COLO829 (cell line): Measurements from ENCODE around the gene MLC1.
"Not testable (repeated sequence)": the region's sequence is repeated elsewhere in the genome, so short reads cannot be mapped to it uniquely, and the experiment has no call there.

Source experiments
- DNase-seq: peaks from one replicate; pipeline ENCODE4 v3.0.0; 2012; ENCODE audit warnings: low spot score

The MLC1 gene

DNA sequence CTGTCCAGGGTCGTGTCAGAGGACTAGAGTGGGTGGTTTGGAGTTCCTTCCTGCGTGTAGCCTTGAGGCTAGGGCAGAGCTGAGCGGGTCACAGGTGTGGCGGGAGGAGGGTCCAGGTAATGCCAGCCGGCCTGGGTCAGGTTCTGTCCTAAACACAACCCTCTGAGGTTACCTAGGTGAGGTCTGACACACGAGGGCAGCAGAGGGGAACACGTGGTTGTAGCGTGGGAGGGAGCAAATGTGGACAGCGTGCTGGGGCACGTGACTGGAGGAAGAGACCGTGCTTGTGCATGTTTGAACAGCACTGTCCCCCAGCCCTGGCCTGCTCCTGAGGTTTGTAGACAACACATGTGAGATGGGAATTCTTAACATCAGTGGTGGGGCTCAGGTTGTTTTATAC is 17.7 kb upstream of the MLC1 start:
- DNase-seq: peak; percentile 43

DNA sequence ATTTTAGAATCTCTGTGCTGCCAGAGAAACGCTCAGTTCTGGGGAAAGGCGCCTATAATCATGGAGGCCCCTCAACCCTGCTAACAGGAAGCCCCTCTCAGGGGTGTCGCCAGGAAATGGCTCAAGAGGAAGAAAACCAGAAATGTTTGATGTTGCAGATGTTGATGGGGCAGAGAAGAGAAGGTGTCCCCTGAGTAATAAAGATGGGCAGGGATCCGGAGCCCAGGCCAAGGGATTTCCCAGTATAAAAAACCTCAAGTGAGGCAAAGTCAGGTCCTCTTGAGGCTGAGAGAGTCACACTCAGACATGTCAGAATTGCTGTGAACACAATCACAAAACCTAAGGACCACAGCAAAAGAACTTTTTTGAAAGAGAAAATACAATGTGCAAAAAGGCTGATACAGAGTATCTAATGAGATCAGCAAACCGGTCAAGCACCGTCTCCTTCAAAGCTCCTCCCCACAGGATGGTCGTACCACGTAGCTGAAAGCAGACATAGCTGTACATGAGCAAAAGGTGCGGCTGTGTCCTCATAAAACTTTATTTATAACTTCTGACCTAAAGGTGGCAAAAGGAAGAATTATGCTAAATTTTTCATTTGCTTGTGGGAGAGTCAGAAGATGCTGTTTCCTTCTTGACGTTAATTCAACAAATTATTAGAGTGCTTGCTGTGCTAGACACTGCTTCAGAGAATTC is 16.8 kb upstream of the MLC1 start:
- no peak for DNase-seq

GRCh38 chr22:50098052-50098451 is 12.8 kb upstream of the MLC1 start:
- no peak for DNase-seq

DNA sequence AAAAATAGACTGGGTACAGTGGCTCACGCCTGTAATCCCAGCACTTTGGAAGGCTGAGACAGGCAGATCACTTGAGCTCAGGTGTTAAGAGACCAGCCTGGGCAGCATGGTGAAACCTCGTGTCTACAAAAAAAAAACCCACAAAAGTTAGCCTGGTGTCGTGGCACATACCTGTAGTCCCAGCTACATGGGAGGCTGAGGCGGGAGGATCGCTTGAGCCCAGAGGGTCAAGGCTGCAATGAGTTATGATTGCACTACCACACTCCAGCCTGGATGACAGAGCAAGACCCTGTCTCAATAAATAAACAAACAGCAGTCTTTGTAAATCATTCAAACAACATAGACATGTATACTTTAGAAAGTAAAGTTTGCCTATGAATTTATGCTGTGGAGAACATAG is 7.1 kb upstream of the MLC1 start:
- DNase-seq: no peak

- no peak for DNase-seq
Measured at GRCh38 chr22:50091092-50091768, 6.0 kb upstream of the MLC1 start.

GRCh38 chr22:50090412-50090714 is 5.1 kb upstream of the MLC1 start:
- DNase-seq: no peak

GRCh38 chr22:50089682-50090411 is 4.6 kb upstream of the MLC1 start, which contains the start of gene MOV10L1:
Gene MOV10L1 (plus strand): TSS chr22:50090006. CDS start chr22:50090089, 83 bp downstream.
- no peak for DNase-seq

DNA sequence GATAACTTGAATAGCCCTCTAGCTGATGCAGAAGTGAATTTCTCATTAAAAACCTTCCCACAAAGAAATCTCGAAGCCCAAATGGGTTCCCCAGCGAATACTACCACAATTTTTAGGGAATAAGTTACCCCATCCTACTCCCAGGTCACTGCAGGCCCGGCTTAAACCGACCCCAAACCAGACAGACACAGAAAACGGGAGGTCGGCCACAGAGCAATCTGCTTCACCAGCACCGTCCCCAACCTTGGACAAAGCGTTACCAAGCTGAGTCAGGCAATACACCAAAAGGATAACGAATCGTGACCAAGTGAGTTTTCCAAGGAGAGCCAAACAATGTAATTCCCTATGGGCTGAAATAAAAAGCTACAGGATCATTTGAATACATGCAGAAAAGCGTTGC is 4.0 kb upstream of the MLC1 start:
- no peak for DNase-seq

GRCh38 chr22:50088096-50088495 is 2.9 kb upstream of the MLC1 start:
- no peak for DNase-seq

DNA sequence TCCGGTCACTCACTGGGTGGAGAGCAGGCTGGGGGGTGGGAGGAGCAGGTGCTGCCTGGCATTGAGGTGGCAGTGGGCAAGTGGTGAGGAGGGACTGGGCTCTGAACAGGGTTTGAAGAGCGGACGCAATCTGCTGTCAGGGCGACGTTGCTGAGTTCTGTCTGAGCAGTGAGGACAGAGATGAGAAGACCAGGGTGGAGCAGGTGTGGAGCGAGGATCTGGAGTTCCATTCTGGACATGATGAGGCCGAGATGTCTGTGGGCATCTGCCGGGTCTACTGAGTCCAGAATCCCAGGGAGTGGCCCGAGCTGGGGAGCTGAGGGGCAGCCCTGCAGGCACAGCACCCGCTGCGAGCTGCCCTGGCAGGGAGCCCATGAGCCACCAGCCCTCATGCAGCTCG is 2.4 kb upstream of the MLC1 start:
- no peak for DNase-seq

GRCh38 chr22:50086975-50087374 is 1.7 kb upstream of the MLC1 start:
- not testable (repeated sequence) for DNase-seq

GRCh38 chr22:50086526-50086925 is 1.3 kb upstream of the MLC1 start:
- DNase-seq: no peak

GRCh38 chr22:50084614-50085021 is 608 bp downstream of the MLC1 start:
- no peak for DNase-seq

- DNase-seq: no peak
Measured at GRCh38 chr22:50084080-50084477, 1.1 kb downstream of the MLC1 start.

DNA sequence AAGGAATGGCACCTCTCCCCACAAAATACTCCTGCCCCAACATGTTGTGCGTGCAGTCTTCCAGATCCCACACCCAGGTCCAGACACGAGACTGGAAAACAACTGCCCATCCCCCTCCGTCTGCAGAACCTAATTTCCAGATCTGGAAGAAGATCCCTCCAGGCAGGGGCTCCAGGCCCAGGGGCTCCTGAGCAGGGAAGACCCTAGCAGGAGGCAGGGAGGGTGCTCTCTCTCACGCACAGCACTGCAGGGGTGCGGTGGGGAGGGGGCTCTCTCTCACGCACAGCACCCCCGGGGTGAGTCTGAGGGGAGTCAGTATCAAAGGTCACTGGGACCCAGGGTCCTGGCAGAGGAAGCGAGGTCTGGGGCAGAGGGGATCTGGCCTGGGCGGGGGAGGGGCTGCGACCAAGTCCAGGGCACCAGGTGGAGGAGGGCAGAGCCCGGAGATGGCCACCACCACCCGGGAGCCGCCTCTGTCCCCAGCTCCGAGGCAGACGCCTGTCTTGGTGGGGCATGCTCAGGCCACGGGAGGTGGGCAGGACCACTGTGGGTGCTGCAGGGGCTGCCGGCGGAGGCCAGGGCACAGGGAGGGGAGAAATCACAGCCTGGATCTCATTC is 1.7 kb downstream of the MLC1 start:
- DNase-seq: no peak

GRCh38 chr22:50082961-50083461 is 2.2 kb downstream of the MLC1 start:
- DNase-seq: no peak

- DNase-seq: no peak
Measured at GRCh38 chr22:50082197-50082715, 3.0 kb downstream of the MLC1 start.

DNA sequence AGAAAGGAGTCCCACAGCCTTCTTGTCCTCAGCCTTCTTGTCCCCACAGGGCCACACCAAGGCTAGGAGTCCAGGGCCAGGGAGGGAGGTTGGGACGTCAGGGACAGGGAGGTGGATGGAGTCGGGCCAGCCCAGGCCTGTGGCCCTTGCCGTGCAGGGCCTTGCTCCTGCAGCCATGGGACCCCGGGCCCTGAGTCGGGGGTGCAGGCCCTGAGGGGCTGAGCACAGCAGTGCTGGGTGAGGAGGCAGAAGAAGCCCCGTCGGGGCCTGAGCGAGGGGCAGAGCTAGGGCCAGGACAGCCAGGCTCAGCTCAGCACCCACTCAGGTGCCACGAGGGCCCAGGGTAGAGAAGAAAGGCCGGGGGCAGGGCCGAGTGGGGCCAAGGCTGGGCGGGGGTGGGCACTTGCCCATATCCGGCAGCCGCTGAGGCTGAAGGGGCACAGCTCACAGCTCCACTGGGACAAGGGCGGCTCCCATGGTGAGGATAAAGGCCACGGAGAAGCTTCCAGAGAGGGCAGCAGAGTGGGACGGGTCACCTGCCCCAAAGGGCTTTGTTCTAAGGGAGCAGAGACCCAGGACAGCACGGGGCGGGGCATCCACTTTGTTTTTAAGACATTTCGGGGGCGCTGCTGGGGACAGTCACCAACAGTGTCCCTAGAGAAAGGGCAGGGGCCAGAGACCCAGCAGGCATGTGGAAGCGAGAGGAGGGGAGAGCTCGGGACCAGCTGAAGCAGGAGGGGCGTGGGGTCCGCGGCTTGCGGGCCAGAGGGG is 3.6 kb downstream of the MLC1 start:
- no peak for DNase-seq

DNA sequence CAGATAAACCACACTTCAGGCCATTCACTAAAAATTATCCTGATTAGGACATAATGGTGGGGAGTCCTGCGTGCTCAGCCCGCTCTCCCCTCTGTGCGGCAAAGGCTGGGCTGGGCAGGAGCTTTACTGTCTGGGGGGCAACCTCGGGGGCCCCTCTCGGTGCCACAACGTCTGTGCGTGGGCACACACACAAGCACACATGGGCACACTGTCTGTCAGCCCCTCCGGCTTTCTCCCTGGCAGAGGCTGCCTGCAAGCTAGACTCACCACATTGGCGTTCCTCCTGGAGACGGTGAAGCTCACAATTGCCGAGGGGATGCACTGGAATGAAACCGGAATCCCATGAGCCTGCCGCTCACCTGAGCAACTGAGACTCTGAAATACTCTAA is 5.2 kb downstream of the MLC1 start:
- DNase-seq: no peak

GRCh38 chr22:50078761-50079160 is 6.5 kb downstream of the MLC1 start:
- no peak for DNase-seq

DNA sequence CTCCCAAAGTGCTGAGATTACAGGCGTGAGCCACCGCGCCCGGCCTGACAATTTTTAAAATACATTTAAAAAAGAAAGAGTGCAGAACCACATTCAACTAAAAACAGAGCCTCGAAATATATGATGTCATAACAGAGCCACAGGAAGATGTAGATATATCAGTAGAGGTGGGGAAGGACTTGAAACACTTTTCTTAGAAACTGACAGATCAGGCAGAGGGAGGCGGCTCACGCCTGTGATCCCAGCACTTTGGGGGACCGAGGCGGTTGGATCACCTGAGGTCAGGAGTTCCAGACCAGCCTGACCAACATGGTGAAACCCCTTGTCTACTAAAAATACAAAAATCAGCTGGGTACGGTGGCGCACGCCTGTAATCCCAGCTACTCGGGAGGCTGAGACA is 7.0 kb downstream of the MLC1 start:
- DNase-seq: no peak
